ENCODE results near the gene BAHD1. TPM values are rescaled to one million over a fixed set of nuclear protein-coding genes. Genes with fewer than 3 reads are reported as not detected.

BAHD1 gene
- total RNA-seq = 26.5 and 26.9 TPM in 2 replicates

DNA sequence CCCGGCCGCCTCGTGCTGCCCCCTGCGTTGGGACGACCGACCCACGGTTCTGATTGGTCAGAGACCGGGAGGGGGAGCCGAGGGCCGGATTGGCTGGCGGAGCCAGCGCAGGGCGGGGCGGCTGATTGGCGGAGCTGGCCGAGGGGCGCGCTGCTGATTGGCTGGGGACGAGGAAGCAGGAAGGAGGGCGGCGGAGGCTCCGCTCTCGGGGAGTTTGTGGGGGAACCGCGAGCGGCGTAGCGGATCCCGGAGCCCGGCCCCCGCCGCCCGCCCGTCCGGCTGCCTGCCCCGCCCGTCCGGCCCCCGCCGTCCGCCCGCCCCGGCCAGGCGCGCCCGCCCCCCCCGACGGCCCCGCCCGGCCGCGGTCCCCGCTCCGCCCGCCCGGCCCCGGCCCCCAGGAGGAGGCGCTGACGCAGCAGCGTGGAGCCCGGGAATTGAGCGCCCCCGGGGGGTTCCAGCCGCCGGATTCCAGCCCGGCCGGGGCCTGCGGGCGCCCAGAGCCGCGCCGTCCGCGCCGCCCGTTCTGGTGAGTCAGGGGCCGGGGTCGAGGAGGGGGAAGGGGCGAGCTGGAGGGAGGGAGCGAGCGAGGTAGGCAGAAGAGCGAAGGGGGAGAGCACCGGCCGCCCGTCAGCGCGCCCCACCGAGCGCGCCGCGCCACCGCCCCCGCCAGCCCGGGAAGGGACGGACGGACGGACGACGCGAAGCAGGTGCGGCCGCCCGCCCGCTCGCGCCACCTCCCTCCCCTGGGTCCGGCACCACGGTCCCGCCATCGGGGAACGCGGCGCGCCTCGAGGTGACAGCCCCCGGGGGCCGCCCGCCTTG, at the start of gene BAHD1:
TSS of gene BAHD1 (plus strand) at position 211 of the 822 bp plus-strand sequence. CDS start 17,512 bp downstream, outside the sequence.
- H3K27me3 Mint-ChIP-seq (ENCODE audit: insufficient read depth) = peaks cover 53% of the 10 kb centered on the region
- H3K27ac Mint-ChIP-seq = peak within 1 kb of the TSS; percentile 87
- H3K4me3 Mint-ChIP-seq = peak within 1 kb of the TSS; percentile 95
- H3K4me1 Mint-ChIP-seq (ENCODE audit: low read depth) = peaks cover 26% of the 10 kb centered on the region
- intact Hi-C loops (cut with micrococcal nuclease) = loop anchor here (1.0 to 5.0 kb wide), 7 partner anchors 36 to 334 kb away; partner anchors contain the start of genes BMF, BUB1B, CCDC32 and IVD
- H3K36me3 Mint-ChIP-seq (ENCODE audit: low read depth) = peaks cover 11% of the 10 kb centered on the region
- H3K9me3 Mint-ChIP-seq = no peaks in the 10 kb centered on the region
- DNase-seq (ENCODE audit: low spot score) = peak; percentile 96

GRCh38 chr15:40392986-40393948, 47.5 kb upstream of the BAHD1 start:
- H3K4me3 Mint-ChIP-seq = no peak overlapping the region

GRCh38 chr15:40397688-40398412, 42.9 kb upstream of the BAHD1 start:
- intact Hi-C loops (cut with micrococcal nuclease) = loop anchor here (1.0 kb wide), 1 partner anchor 30 kb away; no protein-coding TSS in a partner anchor
- Mint-ChIP-seq H3K4me1 (ENCODE audit: low read depth) (peaks cover 20% of the 10 kb centered on the region), H3K9me3 (no peaks in the 10 kb centered on the region), H3K27me3 (ENCODE audit: insufficient read depth) (no peaks in the 10 kb centered on the region), H3K36me3 (ENCODE audit: low read depth) (peaks cover 17% of the 10 kb centered on the region), H3K27ac (no peak overlapping the region), H3K4me3 (peak overlapping the region; percentile 59)
- no peak for DNase-seq (ENCODE audit: low spot score)

More at GRCh38 chr15:40392986-40393948, 47.5 kb upstream of the BAHD1 start:
- Mint-ChIP-seq H3K27ac (no peak overlapping the region), H3K9me3 (no peaks in the 10 kb centered on the region), H3K27me3 (ENCODE audit: insufficient read depth) (no peaks in the 10 kb centered on the region), H3K36me3 (ENCODE audit: low read depth) (peaks cover 45% of the 10 kb centered on the region), H3K4me1 (ENCODE audit: low read depth) (peaks cover 9% of the 10 kb centered on the region)
- intact Hi-C loops (cut with micrococcal nuclease) = no loop called here
- no peak for DNase-seq (ENCODE audit: low spot score)

DNA sequence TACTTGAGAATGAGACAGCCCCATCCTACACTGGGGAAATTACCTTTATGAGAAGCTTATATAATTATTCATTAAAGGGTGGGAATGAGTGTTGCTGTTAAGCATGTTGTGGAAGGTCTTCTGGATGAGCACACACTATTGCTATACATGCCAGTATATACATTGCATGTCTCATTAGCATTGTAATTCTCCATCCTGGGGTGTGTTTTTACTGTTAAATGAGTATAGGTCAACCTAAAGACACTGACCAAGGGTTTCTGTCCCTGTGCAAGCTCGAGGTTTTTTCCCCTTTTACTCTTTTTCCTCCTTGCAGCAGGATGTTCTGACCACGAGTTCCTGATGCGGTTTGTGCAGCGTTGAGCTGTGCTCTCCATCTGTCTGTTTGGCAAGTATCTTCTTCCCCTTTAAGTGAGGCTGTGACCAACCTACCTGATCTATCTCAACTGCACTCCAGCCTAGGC, 42.3 kb upstream of the BAHD1 start:
- H3K9me3 Mint-ChIP-seq = no peaks in the 10 kb centered on the region
- peak; percentile 17 for DNase-seq (ENCODE audit: low spot score)
- H3K36me3 Mint-ChIP-seq (ENCODE audit: low read depth) = peaks cover 12% of the 10 kb centered on the region
- no peaks in the 10 kb centered on the region for H3K27me3 Mint-ChIP-seq (ENCODE audit: insufficient read depth)
- H3K27ac Mint-ChIP-seq = peak overlapping the region; percentile 37
- intact Hi-C loops (cut with micrococcal nuclease) = loop anchor here (1.0 kb wide), 1 partner anchor 30 kb away; no protein-coding TSS in a partner anchor
- peaks cover 21% of the 10 kb centered on the region for H3K4me1 Mint-ChIP-seq (ENCODE audit: low read depth)
- H3K4me3 Mint-ChIP-seq = peak overlapping the region; percentile 59

- Mint-ChIP-seq H3K27ac (no peak overlapping the region), H3K4me3 (no peak overlapping the region), H3K9me3 (no peaks in the 10 kb centered on the region), H3K36me3 (ENCODE audit: low read depth) (peaks cover 8% of the 10 kb centered on the region), H3K4me1 (ENCODE audit: low read depth) (peaks cover 29% of the 10 kb centered on the region), H3K27me3 (ENCODE audit: insufficient read depth) (no peaks in the 10 kb centered on the region)
- intact Hi-C loops (cut with micrococcal nuclease) = no loop called here
- no peak for DNase-seq (ENCODE audit: low spot score)
These were observed 41.4 kb upstream of the BAHD1 start for GRCh38 chr15:40399370-40399769.

- H3K4me1 Mint-ChIP-seq (ENCODE audit: low read depth) = peaks cover 37% of the 10 kb centered on the region
- no peaks in the 10 kb centered on the region for H3K9me3 Mint-ChIP-seq
- peak; percentile 77 for DNase-seq (ENCODE audit: low spot score)
- intact Hi-C loops (cut with micrococcal nuclease) = loop anchor here (1.0 to 10.0 kb wide), 5 partner anchors 17 to 621 kb away; partner anchors contain the start of genes BAHD1, DISP2, FSIP1 and KNSTRN
- peaks cover 1% of the 10 kb centered on the region for H3K36me3 Mint-ChIP-seq (ENCODE audit: low read depth)
- H3K27ac Mint-ChIP-seq = peak within 1 kb of the TSS; percentile 87
- no peaks in the 10 kb centered on the region for H3K27me3 Mint-ChIP-seq (ENCODE audit: insufficient read depth)
- peak within 1 kb of the TSS; percentile 88 for H3K4me3 Mint-ChIP-seq
These were observed 35.0 kb upstream of the BAHD1 start, which contains the start of gene IVD for GRCh38 chr15:40405501-40406381. Gene IVD (plus strand): TSS chr15:40405795. CDS start chr15:40405828, 33 bp downstream.

DNA sequence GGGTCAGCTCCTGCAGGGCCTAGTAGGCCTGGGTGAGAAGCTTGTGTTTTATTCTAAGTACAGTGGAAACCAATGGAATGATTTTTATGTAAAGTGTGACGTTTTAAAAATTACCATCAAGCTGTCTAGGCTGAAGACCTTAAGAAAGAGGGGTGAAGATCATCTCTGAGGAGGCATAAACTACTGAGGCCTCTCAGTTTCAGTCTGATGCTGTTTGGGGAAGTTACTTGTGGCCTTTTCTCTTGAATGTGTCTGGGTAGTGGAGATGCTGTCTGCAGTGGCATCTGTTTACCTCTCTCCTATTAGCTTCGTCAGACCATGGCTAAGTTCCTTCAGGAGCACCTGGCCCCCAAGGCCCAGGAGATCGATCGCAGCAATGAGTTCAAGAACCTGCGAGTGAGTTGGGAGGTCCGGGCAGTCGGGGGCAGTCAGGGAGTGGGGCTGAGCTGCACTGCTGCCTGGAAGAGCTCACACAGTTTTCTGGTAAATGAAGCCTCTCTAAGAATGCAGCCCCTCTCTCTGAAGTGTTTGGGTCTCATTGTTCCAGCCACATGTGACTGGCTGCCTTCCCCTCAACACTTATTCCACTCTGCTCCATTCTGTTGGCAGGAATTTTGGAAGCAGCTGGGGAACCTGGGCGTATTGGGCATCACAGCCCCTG, 33.3 kb upstream of the BAHD1 start:
- H3K4me3 Mint-ChIP-seq = peak overlapping the region; percentile 88
- H3K27me3 Mint-ChIP-seq (ENCODE audit: insufficient read depth) = no peaks in the 10 kb centered on the region
- intact Hi-C loops (cut with micrococcal nuclease) = loop anchor here (10.0 kb wide), 1 partner anchor 623 kb away; the partner anchor contains the start of gene FSIP1
- H3K27ac Mint-ChIP-seq = peak overlapping the region; percentile 21
- no peak for DNase-seq (ENCODE audit: low spot score)
- peaks cover 37% of the 10 kb centered on the region for H3K4me1 Mint-ChIP-seq (ENCODE audit: low read depth)
- no peaks in the 10 kb centered on the region for H3K9me3 Mint-ChIP-seq
- H3K36me3 Mint-ChIP-seq (ENCODE audit: low read depth) = peaks cover 15% of the 10 kb centered on the region

GRCh38 chr15:40409366-40409765, 31.4 kb upstream of the BAHD1 start:
- Mint-ChIP-seq H3K27me3 (ENCODE audit: insufficient read depth) (no peaks in the 10 kb centered on the region), H3K4me1 (ENCODE audit: low read depth) (peaks cover 29% of the 10 kb centered on the region), H3K36me3 (ENCODE audit: low read depth) (peaks cover 24% of the 10 kb centered on the region), H3K9me3 (no peaks in the 10 kb centered on the region), H3K27ac (peak overlapping the region; percentile 21), H3K4me3 (peak overlapping the region; percentile 7)
- no peak for DNase-seq (ENCODE audit: low spot score)
- intact Hi-C loops (cut with micrococcal nuclease) = loop anchor here (1.0 to 10.0 kb wide), 2 partner anchors 27 to 625 kb away; partner anchors contain the start of genes FSIP1 and KNSTRN

GRCh38 chr15:40410476-40410875, 30.3 kb upstream of the BAHD1 start:
- DNase-seq (ENCODE audit: low spot score) = no peak
- intact Hi-C loops (cut with micrococcal nuclease) = no loop called here
- H3K9me3 Mint-ChIP-seq = no peaks in the 10 kb centered on the region
- peaks cover 30% of the 10 kb centered on the region for H3K36me3 Mint-ChIP-seq (ENCODE audit: low read depth)
- no peaks in the 10 kb centered on the region for H3K27me3 Mint-ChIP-seq (ENCODE audit: insufficient read depth)
- no peak overlapping the region for H3K4me3 Mint-ChIP-seq
- peaks cover 18% of the 10 kb centered on the region for H3K4me1 Mint-ChIP-seq (ENCODE audit: low read depth)
- no peak overlapping the region for H3K27ac Mint-ChIP-seq

DNA sequence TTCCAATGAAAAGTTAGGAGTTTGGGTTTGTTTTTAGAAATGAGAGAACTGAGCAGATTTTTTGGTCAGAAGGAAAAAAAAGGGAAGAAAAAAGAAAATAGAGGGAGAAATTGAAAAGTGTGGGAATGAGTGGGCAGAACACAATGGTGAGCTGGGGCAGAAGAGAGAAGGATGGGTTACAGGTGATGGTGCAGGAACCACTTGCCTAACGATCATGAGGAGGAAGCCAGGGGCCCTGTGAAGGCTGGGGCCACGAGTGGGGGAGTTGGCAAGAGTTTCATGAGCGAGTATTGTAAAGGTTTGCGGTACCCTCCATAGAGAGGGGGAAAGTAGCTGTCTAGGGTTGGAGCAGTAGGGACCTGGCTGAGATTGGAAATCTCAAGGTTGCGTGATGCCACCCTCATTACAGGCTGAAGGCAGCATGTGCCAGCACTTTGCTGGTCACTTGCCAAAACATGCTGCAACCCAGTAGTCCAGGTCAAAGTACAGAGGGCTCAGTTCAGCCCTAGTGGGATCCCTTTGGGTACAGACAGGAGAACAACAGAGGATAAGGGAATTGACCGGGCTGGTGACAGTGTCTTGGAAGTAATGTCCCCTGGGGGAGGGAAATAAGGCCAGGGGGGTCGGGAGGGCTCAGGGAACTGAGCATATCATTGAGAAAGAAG, 28.5 kb upstream of the BAHD1 start:
- H3K27me3 Mint-ChIP-seq (ENCODE audit: insufficient read depth) = no peaks in the 10 kb centered on the region
- DNase-seq (ENCODE audit: low spot score) = no peak
- no peak overlapping the region for H3K4me3 Mint-ChIP-seq
- peaks cover 32% of the 10 kb centered on the region for H3K36me3 Mint-ChIP-seq (ENCODE audit: low read depth)
- no peak overlapping the region for H3K27ac Mint-ChIP-seq
- peaks cover 14% of the 10 kb centered on the region for H3K4me1 Mint-ChIP-seq (ENCODE audit: low read depth)
- intact Hi-C loops (cut with micrococcal nuclease) = no loop called here
- H3K9me3 Mint-ChIP-seq = no peaks in the 10 kb centered on the region

All from activated T-helper 1 cell treated with anti-CD3 and anti-CD28 coated beads, Interleukin-12 subunit alpha, Interleukin-12 subunit beta, Interleukin-2, Interleukin-4 antibody, amounts not matched to agents 30 ng/mL and 10 ng/mL and 1 ng/mL, durations not matched to agents 14 hours and 24 hours and 36 hours (primary cell).